SK-N-SH treated with all-trans-retinoic acid at 6 μM for 48 hours (cell line): ENCODE data around the gene NAE1.

Experiments used
- BACH2 ChIP-seq: fragments of 250-450 bp; sonication (Bioruptor Pico); IDR thresholded peaks from 2 replicates; pipeline ENCODE4 v1.9.0; 2021; ENCODE audit warnings: mild to moderate bottlenecking, borderline replicate concordance
- GLIS3 ChIP-seq: fragments of 250-450 bp; sonication (Bioruptor Pico); IDR thresholded peaks from 2 replicates; pipeline ENCODE4 v1.5.0; 2020; ENCODE audit warnings: mild to moderate bottlenecking, moderate library complexity
- OSR1 ChIP-seq: fragments of 250-450 bp; sonication (Bioruptor Pico); IDR thresholded peaks from 2 replicates; pipeline ENCODE4 v1.8.0; 2022; ENCODE audit warnings: moderate library complexity, mild to moderate bottlenecking, inconsistent platforms
- TOX ChIP-seq: fragments of 250-450 bp; sonication (Bioruptor Pico); IDR thresholded peaks from 2 replicates; pipeline ENCODE4 v1.8.0; 2021; ENCODE audit warnings: mild to moderate bottlenecking, moderate library complexity, borderline replicate concordance
- ZC3H10 ChIP-seq: fragments of 250-450 bp; sonication (Bioruptor Pico); IDR thresholded peaks from 2 replicates; pipeline ENCODE4 v1.5.1; 2021; ENCODE audit warnings: mild to moderate bottlenecking, moderate library complexity
- ZFP3 ChIP-seq: fragments of 250-450 bp; sonication (Bioruptor Pico); IDR thresholded peaks from 2 replicates; pipeline ENCODE4 v1.5.0; 2020; ENCODE audit warnings: mild to moderate bottlenecking, moderate library complexity
- ZNF70 ChIP-seq: fragments of 450-650 bp; formaldehyde crosslinking; IDR thresholded peaks from 2 replicates; pipeline ENCODE4 v1.5.0; 2020; ENCODE audit warnings: mild to moderate bottlenecking, moderate library complexity
- TF ChIP-seq, protein P1 (sequence below): fragments of 250-450 bp; sonication (Bioruptor Pico); IDR thresholded peaks from 2 replicates; pipeline ENCODE4 v1.5.1; 2020; ENCODE audit warnings: low read depth, mild to moderate bottlenecking, moderate library complexity
- TF ChIP-seq, protein P2 (sequence below): fragments of 250-450 bp; sonication (Bioruptor Pico); IDR thresholded peaks from 2 replicates; pipeline ENCODE4 v1.8.0; 2020; ENCODE audit warnings: mild to moderate bottlenecking, moderate library complexity, borderline replicate concordance
- TF ChIP-seq, protein P3 (sequence below): fragments of 250-450 bp; sonication (Bioruptor Pico); IDR thresholded peaks from 2 replicates; pipeline ENCODE4 v1.5.1; 2021; ENCODE audit warnings: mild to moderate bottlenecking, moderate library complexity

DNA sequence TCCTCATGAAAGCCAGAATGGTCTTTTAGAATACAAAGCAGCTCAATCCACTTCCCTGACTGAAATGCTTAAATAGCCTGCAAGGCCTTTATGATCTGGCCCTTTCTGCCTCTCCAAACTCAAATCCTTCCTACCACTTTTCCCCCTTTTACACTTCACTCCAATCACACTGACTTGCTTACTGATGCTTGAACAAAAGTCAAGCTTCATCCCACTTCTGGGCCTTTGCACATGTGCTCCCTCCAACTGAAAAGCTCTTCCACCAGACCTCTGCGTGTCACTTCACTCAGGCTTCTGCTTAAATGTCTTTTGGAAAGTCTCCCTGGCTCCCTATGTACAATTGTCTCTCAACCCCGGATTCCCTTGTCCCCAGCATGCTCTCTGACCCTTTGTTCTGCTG is 16.0 kb downstream of the NAE1 start:
- TF ChIP-seq, protein P1, sequence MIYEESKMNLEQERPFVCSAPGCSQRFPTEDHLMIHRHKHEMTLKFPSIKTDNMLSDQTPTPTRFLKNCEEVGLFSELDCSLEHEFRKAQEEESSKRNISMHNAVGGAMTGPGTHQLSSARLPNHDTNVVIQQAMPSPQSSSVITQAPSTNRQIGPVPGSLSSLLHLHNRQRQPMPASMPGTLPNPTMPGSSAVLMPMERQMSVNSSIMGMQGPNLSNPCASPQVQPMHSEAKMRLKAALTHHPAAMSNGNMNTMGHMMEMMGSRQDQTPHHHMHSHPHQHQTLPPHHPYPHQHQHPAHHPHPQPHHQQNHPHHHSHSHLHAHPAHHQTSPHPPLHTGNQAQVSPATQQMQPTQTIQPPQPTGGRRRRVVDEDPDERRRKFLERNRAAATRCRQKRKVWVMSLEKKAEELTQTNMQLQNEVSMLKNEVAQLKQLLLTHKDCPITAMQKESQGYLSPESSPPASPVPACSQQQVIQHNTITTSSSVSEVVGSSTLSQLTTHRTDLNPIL = no peak
- TF ChIP-seq GLIS3 = no peak
- TF ChIP-seq, protein P2, sequence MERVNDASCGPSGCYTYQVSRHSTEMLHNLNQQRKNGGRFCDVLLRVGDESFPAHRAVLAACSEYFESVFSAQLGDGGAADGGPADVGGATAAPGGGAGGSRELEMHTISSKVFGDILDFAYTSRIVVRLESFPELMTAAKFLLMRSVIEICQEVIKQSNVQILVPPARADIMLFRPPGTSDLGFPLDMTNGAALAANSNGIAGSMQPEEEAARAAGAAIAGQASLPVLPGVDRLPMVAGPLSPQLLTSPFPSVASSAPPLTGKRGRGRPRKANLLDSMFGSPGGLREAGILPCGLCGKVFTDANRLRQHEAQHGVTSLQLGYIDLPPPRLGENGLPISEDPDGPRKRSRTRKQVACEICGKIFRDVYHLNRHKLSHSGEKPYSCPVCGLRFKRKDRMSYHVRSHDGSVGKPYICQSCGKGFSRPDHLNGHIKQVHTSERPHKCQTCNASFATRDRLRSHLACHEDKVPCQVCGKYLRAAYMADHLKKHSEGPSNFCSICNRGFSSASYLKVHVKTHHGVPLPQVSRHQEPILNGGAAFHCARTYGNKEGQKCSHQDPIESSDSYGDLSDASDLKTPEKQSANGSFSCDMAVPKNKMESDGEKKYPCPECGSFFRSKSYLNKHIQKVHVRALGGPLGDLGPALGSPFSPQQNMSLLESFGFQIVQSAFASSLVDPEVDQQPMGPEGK = no peak
- no peak for TF ChIP-seq ZC3H10 (CRISPR knock-in tag)
- TF ChIP-seq ZNF70 (CRISPR knock-in tag) = no peak
- TF ChIP-seq, protein P3, sequence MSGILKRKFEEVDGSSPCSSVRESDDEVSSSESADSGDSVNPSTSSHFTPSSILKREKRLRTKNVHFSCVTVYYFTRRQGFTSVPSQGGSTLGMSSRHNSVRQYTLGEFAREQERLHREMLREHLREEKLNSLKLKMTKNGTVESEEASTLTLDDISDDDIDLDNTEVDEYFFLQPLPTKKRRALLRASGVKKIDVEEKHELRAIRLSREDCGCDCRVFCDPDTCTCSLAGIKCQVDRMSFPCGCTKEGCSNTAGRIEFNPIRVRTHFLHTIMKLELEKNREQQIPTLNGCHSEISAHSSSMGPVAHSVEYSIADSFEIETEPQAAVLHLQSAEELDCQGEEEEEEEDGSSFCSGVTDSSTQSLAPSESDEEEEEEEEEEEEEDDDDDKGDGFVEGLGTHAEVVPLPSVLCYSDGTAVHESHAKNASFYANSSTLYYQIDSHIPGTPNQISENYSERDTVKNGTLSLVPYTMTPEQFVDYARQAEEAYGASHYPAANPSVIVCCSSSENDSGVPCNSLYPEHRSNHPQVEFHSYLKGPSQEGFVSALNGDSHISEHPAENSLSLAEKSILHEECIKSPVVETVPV (CRISPR knock-in tag) = no peak
- TF ChIP-seq BACH2 (CRISPR knock-in tag) = no peak
- TF ChIP-seq ZFP3 (CRISPR knock-in tag) = no peak
- TF ChIP-seq TOX = no peak
- no peak for TF ChIP-seq OSR1 (CRISPR knock-in tag)
